Measurements from ENCODE around the gene SDCBP2.

The SDCBP2 gene

DNA sequence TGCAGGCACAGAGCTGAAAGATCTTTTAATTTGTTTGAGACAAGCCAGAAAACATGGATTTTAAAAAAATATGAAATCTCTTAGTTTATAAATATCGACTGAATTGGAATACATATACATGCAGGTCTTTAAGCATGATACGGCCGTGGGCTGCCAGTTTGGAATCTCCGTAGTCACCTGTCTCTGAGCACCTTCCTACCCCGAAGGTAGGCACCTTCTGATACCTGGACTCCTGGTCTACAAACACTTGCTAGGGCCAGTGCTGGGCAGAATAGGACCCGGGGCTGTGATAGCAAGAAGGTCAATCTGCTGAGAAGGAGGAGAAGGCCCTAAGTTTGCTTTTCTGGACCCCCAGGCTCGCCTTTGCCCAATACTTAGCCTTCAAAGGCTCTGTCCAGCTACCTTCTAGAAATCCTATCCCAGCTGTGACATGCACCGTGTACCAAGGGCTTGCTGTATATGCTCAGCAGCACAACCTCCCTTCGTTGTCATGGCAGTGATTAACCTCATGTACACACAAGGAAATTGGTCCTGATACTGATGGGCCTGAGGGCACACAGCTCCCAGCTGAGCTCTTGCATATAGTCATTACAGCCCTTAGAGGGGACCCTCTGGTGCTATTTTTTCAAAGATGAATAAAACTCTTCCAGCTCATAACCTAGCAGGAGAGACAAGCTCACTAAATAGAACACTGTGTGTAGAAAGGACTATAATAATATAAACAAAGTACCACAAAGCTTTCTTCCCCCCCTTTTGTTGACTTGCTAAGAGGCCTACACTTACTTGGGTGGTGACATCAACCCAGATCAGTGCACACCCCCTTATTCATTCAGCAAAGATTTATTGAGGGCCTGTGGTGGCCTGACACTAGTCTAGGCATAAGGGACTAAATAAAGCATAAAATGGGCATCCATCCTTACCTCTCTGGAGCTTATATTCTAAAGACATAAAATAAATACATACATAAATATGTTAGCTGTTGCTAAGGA, 45.1 kb downstream of the SDCBP2 start:
- no peak overlapping the region for H3K4me3 ChIP-seq (replicated peaks in 1 of 2; ENCODE audit: low read depth in 2 of 2, low read length in 2 of 2)
- TF ChIP-seq, protein P1, sequence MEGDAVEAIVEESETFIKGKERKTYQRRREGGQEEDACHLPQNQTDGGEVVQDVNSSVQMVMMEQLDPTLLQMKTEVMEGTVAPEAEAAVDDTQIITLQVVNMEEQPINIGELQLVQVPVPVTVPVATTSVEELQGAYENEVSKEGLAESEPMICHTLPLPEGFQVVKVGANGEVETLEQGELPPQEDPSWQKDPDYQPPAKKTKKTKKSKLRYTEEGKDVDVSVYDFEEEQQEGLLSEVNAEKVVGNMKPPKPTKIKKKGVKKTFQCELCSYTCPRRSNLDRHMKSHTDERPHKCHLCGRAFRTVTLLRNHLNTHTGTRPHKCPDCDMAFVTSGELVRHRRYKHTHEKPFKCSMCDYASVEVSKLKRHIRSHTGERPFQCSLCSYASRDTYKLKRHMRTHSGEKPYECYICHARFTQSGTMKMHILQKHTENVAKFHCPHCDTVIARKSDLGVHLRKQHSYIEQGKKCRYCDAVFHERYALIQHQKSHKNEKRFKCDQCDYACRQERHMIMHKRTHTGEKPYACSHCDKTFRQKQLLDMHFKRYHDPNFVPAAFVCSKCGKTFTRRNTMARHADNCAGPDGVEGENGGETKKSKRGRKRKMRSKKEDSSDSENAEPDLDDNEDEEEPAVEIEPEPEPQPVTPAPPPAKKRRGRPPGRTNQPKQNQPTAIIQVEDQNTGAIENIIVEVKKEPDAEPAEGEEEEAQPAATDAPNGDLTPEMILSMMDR (IDR thresholded peaks at IDR 0.05; ENCODE audit: low read depth, low read length) = no peak
- DNase-seq (ENCODE audit: low read depth in 2 of 2) = no peak

DNA sequence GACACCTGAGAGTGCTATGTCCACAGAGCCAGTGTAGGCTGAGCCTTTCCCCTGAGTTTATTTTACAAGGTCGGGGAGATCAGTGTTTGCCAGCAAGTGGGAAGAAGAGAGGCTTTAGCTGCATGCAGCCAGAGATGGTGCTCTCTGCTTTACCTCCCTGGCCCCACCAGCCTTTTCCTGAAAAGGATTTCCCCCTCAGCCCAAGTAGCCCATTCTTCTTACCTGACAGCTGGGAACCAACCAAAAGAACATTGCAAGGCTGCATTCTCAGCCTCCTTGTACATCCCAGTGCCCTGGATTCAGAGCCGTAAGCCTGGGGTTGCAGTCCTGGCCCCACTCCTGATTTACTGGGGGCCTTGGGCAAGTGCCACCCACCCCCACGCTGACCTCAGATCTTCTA, 46.0 kb downstream of the SDCBP2 start:
- TF ChIP-seq, protein P1 (IDR thresholded peaks at IDR 0.05; ENCODE audit: low read depth, low read length) = no peak
- no peak overlapping the region for H3K4me3 ChIP-seq (replicated peaks in 1 of 2; ENCODE audit: low read depth in 2 of 2, low read length in 2 of 2)
- DNase-seq (ENCODE audit: low read depth in 2 of 2) = no peak

DNA sequence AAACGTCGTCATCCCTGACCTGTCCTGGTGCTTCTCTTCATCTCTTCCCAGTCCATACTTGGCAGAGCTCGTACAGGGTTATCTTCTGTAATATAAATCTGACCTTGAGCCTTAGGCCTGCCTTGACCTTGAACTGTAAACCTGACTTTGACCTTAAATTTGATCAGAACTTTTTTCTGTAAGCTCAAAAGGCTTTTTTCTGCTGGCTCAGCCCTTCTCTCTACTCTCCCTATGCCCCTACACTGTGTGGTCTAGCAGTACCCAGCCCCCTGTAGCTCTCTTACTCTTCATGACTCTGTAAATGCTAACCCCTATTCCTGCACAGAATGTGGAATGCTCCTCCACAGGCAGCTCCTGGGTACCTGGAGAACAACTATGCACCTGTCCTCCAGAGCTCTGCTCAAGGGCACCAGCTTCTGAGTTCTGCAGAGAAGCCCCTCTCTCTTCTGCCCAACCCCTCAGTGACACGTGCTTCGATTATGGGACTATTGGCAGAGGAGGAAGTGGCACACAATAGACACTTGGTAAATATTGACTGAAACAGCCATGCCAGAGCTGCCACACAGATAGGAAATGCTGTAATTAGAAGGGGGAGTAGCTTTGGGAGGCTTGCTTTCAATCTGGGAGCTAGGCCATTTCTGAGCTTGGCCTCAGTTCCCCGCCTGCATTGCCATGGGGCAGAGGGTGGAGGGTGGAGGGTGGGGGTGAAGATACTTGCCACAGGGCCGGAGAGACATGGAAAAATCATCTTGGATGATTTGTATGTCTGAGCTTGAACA, 47.5 kb downstream of the SDCBP2 start:
- H3K4me3 ChIP-seq (replicated peaks in 1 of 2; ENCODE audit: low read depth in 2 of 2, low read length in 2 of 2) = no peak overlapping the region
- no peak for DNase-seq (ENCODE audit: low read depth in 2 of 2)
- TF ChIP-seq, protein P1 (IDR thresholded peaks at IDR 0.05; ENCODE audit: low read depth, low read length) = no peak

DNA sequence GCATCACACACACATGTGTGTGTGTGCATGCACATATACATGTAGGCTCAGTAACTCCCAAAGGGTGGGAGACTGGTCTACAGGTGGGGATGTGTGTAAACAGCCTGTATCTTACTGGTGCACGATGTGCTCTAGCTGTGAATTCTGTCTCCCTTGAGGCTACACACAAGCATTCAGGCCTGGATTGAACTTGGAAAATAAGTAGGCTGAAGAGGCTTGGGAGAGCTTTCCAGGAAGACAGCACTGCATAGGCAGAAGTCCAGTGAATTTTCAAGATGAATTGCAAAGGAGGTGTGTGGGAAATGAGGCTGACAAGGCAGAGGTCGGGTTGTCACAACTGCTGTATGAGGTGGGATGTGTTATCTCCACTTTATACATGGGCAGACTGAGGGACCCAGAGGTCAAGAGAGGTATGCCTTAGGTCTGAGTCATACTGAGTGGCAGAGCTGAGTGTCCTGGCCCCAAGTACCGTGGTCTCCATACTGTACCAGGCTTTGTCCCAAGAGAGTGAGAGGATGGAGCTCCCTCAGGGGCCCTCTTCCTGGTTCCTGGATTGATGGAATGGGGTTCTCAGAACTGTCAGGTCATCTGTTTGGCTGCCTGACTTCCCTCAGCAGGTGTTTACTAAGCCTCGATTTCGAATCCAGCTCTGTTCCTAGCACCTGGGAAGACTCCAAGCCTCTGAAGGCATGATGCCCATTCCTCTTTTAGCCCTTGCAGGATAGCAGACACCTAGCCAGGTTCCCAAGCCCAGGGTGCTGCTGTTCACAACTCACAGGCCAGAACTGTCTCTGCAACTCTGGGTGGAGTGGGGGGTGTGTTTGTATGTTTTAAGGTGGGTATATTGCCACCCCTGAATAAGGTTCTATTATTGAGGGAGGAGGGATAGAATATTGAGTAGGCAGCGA, 48.5 kb downstream of the SDCBP2 start:
- DNase-seq (ENCODE audit: low read depth in 2 of 2) = peak in 1 of 2 donors; percentile 18
- H3K4me3 ChIP-seq (replicated peaks in 1 of 2; ENCODE audit: low read depth in 2 of 2, low read length in 2 of 2) = no peak overlapping the region
- TF ChIP-seq, protein P1 (IDR thresholded peaks at IDR 0.05; ENCODE audit: low read depth, low read length) = no peak

DNA sequence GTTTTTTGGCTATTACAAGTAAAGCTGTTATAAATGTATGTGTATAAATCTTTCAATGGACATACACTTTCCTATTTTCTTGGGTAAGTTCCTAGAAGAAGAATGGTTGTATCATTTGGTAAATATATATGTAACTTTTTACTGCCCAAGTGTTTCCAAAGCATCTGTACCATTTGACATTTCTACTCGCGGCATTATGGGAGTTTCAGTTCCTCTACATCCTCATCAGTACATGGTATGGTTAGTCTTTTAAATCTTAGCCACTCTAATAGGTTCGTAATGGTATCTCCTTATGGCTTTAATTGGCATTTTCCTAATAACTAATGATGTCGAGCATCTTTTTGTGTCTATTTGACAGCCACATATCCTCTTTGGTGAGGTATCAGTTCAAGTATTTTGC, 49.9 kb downstream of the SDCBP2 start:
- no peak overlapping the region for H3K4me3 ChIP-seq (replicated peaks in 1 of 2; ENCODE audit: low read depth in 2 of 2, low read length in 2 of 2)
- no peak for DNase-seq (ENCODE audit: low read depth in 2 of 2)
- TF ChIP-seq, protein P1 (IDR thresholded peaks at IDR 0.05; ENCODE audit: low read depth, low read length) = no peak
